HG02588 (cell line): ENCODE data around the gene INS.

Experiments
- ATAC-seq: cut with Tn5 transposase; IDR thresholded peaks from one replicate; pipeline ENCODE4 v1.9.1; 2021; ENCODE audit warnings: mild to moderate bottlenecking, moderate library complexity; ENCODE audit not compliant: unreplicated experiment

The INS gene

GRCh38 chr11:2122222-2122906 is 38.6 kb downstream of the INS start:
- ATAC-seq: no peak

DNA sequence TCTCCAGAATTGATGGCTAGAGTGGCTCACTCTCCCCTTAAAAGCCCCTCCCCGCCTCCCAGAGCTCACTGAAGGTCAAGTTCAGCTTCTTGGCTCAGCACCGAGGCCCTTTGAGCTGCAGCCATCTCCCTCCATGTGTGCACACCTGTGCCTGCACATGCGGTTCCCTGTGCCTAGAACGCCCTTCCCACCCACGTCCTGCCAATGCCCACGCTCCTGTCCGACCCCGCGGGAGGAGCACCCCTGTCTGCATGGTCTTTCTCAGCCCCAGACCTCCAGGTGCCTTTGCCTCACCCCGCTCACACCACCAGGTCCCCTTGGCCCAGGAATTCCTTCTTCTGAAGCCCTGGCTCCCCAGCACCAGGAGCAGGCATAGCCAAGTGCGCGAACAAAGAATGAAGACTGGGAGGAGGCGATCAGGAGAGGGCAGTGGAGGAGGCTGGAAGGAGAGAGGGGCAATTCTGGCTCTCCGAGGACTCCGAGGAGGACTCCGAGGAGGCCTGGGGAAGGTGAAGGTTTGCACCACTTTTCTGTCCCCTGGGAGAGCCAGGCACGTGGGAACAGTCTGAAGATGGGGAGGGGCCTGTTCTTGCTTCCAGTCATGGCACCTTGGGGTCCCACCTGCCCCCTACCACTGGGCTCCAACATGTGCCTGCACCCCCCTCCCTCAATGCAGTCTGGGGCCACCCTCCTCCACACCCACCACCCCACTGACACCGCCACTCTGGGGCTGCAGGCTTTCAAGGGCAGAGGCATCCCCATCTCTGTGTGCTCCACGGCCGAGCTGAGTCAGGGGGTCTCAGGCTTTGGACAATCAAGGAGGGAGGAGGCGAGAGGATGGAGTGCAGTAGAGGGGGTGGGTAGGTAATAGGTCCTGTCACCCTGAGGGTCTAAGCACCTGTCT is 39.5 kb downstream of the INS start:
- ATAC-seq: no peak

GRCh38 chr11:2120359-2121100 is 40.5 kb downstream of the INS start:
- no peak for ATAC-seq

- ATAC-seq: no peak
These were observed 42.3 kb downstream of the INS start for GRCh38 chr11:2118677-2119076.

GRCh38 chr11:2116680-2117079 is 44.3 kb downstream of the INS start:
- ATAC-seq: no peak

GRCh38 chr11:2115308-2115707 is 45.7 kb downstream of the INS start:
- ATAC-seq: no peak

DNA sequence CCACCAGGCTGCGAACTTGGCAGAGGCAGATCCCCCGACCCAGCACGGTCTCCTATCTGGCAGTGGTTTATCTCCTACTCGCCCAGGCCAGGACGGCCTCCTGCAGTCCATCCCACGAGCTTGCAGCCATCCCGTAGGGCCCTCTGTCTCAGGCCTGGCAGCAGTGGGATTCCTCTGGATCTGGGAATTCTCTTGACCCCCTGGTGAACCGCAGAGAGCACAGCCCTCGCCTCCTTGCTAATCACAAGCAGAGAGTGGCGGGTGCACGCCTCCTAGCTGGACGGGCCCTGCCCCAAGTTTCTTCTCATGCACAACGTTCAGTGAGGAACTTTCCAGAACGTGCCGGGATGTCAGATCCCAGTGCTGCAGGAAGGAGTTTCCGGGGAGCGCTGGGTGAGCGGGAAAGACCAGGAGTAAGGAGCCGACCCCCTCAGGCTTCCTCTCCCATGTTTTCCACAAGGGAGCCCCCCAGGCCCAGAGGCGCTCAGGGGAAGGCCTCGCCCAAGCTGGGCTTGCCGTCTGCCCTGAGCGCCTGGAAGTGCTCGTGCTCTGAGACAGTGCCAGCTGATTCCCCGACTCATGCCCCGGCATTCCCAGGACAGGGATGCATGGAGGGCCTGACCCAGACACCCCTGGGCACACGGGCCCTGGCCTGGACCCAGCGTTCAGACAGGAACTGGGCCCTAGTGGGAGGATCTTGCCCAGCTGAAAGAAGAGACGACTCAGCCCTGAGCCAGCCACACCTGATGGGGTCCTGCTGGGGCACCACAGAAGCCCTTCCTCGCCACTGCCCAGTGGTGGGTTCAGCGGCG is 46.4 kb downstream of the INS start:
- no peak for ATAC-seq

DNA sequence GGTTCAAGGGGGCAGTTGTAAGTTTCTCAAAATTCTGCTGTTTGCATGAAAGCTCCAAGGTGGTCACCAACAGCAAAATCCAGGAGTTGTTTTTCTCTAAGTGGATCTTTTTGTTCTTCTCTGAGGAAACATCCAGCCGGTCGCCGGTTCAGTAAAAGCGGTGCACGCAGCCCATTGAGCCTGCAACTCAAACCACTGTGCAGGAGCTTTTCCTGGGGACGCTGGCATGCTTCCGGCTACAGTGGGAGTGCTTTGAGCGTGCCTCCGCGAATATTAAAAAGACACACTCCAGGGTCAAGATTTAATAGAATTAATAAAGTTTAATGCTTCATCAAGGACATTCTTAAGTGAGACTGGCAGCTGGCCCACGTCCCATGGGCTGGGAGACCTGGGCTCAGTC is 47.2 kb downstream of the INS start:
- no peak for ATAC-seq

GRCh38 chr11:2110521-2110920 is 50.5 kb downstream of the INS start:
- no peak for ATAC-seq
